Adrenal gland (tissue), 12 donors: ENCODE measurements around the gene RNF187. TPM values are rescaled to one million over a fixed set of nuclear protein-coding genes. Genes with fewer than 3 reads are reported as not detected.
A peak's percentile ranks its signal among the peaks of the same experiment; 100 is the strongest.

Experiments used
- DNase-seq, 7 donors: peaks; one replicate each; pipeline ENCODE4 v3.0.0-alpha.2; 2019 to 2020
- H3K27ac ChIP-seq, 5 donors: fragments of 200-600 bp; sonication (generic) in 4 of 5; 1 replicate in 3 of 5; 2 replicates in 2 of 5; pipeline versions ENCODE4 v1.5.1 to v1.8.0; 2016 to 2020; ENCODE audit warnings: mild to moderate bottlenecking in 1 of 5
- H3K27me3 ChIP-seq: fragments of 200-600 bp; 2 replicates; pipeline ENCODE4 v1.8.0; 2021
- H3K36me3 ChIP-seq, 2 donors: fragments of 200-600 bp; replicated peaks in 1 of 2; 1 replicate in 1 of 2; 2 replicates in 1 of 2; pipeline versions ENCODE4 v1.5.1 to v1.8.0; 2018 to 2022
- H3K4me1 ChIP-seq, 2 donors: fragments of 200-600 bp; replicated peaks in 1 of 2; 1 replicate in 1 of 2; 2 replicates in 1 of 2; pipeline versions ENCODE4 v1.5.1 to v1.8.0; 2018 to 2021
- H3K4me3 ChIP-seq, 4 donors: fragments of 200-600 bp; sonication (generic) in 3 of 4; one replicate each; pipeline ENCODE4 v1.5.1; 2016 to 2018
- H3K9me3 ChIP-seq, 3 donors: fragments of 200-600 bp; sonication (generic) in 1 of 3; replicated peaks in 1 of 3; 1 replicate in 2 of 3; 2 replicates in 1 of 3; pipeline versions ENCODE4 v1.5.1 to v1.8.0; 2016 to 2021
- CTCF ChIP-seq, 6 experiments: fragments of 450-650 bp in 4 of 6; fragments of 200-600 bp in 2 of 6; sonication (generic) in 1 of 6; IDR thresholded peaks; 1 replicate in 5 of 6; 2 replicates in 1 of 6; pipeline versions ENCODE4 v1.5.1 to v1.8.0; 2016 to 2021; ENCODE audit warnings: antibody characterized with exemption in 6 of 6, mild to moderate bottlenecking in 2 of 6, moderate library complexity in 1 of 6
- POLR2A ChIP-seq, 2 donors: fragments of 450-650 bp; IDR thresholded peaks; one replicate each; pipeline ENCODE4 v1.6.1; 2017; ENCODE audit warnings: antibody characterized with exemption in 2 of 2, mild to moderate bottlenecking in 2 of 2, moderate library complexity in 1 of 2
- WGBS, 4 donors: extraction: QIAGEN DNeasy Blood & Tissue Kit in 2 of 4; methylation state at CpG; one replicate each; pipeline versions ENCODE4 v1.1.5 to v1.1.7; 2013 to 2017; 5-methylcytosine and 5-hydroxymethylcytosine counted together
- intact Hi-C, 2 donors: fragments of 100-400 bp; cut with DNase I; formaldehyde crosslinking; loops; one replicate each; pipeline versions ENCODE4 v1.14.1 to v1.15.0; 2022 to 2023
- polyA plus RNA-seq, 3 donors: library from polyadenylated mRNA; stranded (reverse); fragments of 200-250 nt in 2 of 3; fragments of 350-450 nt in 1 of 3; fragmentation: Illumina TruSeq in 1 of 3; extraction: RNeasy Lipid Tissue Mini Kit (QIAGEN cat#74804) in 1 of 3; gene quantifications; one replicate each; pipeline ENCODE4 v1.2.3, GENCODE V29; 2013 to 2014
- total RNA-seq, 9 donors: library from RNA; depleted of rRNA in 4 of 9; stranded (reverse); fragments of >200 nt in 4 of 9; fragments of 120-200 nt in 1 of 9; fragmentation: NEBNext Ultra II Directional in 1 of 9; extraction: Animal tissue kit (Norgen Biotek cat#: 25700) in 1 of 9; gene quantifications; one replicate each; pipeline versions ENCODE4 v1.1.0 to v1.2.4, GENCODE V29; 2013 to 2023
- donor health status: healthy with polysubstance abuse.
- donor health status: Bipolar disorder and iron deficiency.
- donor health status: DM: yes; HTN: yes; CAD: no.
- donor health status: DM: no; HTN: no; CAD: no.
- donor health status: DM: no; HTN: no; CAD: no.
- donor health status: DM: yes; HTN: yes; CAD: no.

RNF187 gene
- total and polyA plus RNA-seq, 12 donors: 21.9 to 306 (median 149) TPM

DNA sequence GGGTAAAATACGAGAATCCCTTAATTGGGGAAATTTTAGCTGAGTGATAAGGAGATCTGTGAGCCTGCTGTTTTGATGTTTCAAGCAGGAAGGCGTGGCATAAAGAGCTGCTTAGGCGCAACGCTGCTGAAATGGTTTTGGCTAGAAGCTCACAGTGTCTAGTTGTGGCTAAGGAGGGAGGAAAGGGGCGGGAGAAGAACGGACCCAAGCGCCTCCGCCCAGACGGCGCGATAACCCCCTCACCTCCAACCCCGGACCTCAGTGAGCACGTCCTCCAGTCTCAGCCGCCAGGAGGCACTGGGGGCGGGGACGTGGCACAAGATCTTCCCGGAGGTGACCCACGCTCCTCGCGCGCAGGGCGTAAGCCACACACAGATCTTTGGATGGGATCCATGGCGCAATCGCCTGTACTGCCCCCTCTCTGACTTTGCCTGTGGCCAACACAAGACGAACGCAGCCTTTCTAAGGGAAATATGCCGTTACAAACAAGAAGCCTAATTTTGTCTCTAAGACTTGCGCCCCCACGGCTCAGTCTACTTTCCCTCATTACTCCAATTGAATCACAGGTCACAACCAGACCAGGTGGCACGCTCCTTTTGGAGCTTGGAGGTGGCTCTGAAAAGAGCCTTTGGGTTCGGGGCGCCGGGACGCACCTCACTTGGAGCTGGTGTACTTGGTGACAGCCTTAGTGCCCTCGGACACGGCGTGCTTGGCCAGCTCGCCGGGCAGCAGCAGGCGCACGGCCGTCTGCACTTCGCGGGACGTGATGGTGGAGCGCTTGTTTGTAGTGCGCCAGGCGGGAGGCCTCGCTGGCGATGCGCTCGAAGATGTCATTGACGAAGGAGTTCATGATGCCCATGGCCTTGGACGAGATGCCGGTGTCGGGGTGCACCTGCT, 23.4 kb upstream of the RNF187 start:
- Histone ChIP-seq H3K9me3 (no peaks in the 10 kb centered on the region), H3K27ac (no peak overlapping the region), H3K4me3 (peak overlapping the region in 1 of 4 donors; percentile 4), H3K36me3 (no peaks in the 10 kb centered on the region), H3K4me1 (peaks cover 7 to 24% of the 10 kb centered on the region in 2 donors), H3K27me3 (peaks cover 18% of the 10 kb centered on the region)
- DNase-seq: peak in 1 of 7 donors; percentile 61
- intact Hi-C loops: no loop called here
- WGBS, 4 donors: 3 to 4% (median 3%) methylated on average over 33 to 54 of the region's 56 CpGs
- TF ChIP-seq CTCF (IDR thresholded peaks at IDR 0.05) (no peak), POLR2A (IDR thresholded peaks at IDR 0.05) (no peak)

DNA sequence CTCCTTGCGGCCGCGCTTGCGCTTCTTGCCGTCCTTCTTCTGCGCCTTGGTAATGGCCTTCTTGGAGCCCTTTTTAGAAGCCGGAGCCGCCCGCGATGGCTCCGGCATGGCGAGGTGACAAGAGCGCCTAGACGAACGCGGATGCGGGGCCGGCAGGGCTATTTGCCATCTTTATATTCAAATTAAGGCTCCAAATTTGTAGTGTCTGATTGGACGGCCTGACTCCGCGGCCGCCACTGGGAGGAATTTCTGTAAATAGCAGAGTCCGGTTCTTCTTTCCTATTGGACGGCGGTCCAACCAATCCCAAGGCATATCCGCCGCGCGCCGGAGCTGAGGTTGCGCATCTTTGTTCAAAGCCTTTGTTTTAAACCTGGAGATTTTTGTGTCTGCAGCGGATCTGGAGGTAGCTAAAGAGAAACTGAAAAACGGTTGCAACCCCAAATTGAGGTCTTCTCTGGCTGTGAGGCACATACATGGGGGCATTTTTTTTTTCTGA, 22.6 kb upstream of the RNF187 start:
- H3K27me3 ChIP-seq: peaks cover 24% of the 10 kb centered on the region
- H3K4me1 ChIP-seq: peaks cover 0 to 17% of the 10 kb centered on the region in 2 donors
- intact Hi-C loops: no loop called here
- peak in 1 of 6 experiments; percentile 7 for TF ChIP-seq CTCF (IDR thresholded peaks at IDR 0.05)
- no peak for TF ChIP-seq POLR2A (IDR thresholded peaks at IDR 0.05)
- H3K27ac ChIP-seq: no peak overlapping the region
- no peaks in the 10 kb centered on the region for H3K36me3 ChIP-seq
- 2 to 3% (median 3%) methylated on average over 15 to 33 of the region's 33 CpGs for WGBS, 4 donors
- DNase-seq: peak; percentile 56 to 86 (median 81)
- H3K4me3 ChIP-seq: peak overlapping the region in 1 of 4 donors; percentile 2
- H3K9me3 ChIP-seq: no peaks in the 10 kb centered on the region

DNA sequence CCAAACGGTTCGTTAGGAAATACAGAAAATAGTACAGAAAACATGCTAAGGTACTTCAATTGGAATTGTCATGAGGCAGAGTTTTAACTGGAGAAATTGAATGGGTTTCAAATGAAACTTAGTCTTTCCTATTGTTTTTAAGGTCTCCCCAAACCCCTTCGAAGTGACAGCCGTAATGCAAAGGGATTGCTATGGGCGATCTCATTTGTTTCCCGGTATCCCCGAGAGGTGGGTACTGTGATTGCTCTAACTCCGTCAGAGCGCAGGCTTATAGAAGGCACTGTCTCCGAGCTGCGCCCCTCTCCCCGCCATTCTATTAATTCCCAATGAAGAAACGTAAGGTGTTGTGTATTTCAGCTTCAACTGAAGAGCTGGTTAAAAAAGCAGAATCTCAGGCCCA, 22.0 kb upstream of the RNF187 start:
- intact Hi-C loops: no loop called here

More for the DNA sequence above, 22.0 kb upstream of the RNF187 start:
- no peaks in the 10 kb centered on the region for H3K36me3 ChIP-seq
- no peak for TF ChIP-seq POLR2A (IDR thresholded peaks at IDR 0.05)
- TF ChIP-seq CTCF (IDR thresholded peaks at IDR 0.05): no peak
- 15 to 23% (median 17%) methylated on average over 13 of the region's 13 CpGs for WGBS, 4 donors
- peak overlapping the region in 1 of 4 donors; percentile 2 for H3K4me3 ChIP-seq
- peaks cover 0 to 16% of the 10 kb centered on the region in 2 donors for H3K4me1 ChIP-seq
- no peak overlapping the region for H3K27ac ChIP-seq
- H3K27me3 ChIP-seq: peaks cover 30% of the 10 kb centered on the region
- DNase-seq: no peak
- no peaks in the 10 kb centered on the region for H3K9me3 ChIP-seq
